Peyer's patch (tissue), 4 donors: ENCODE data around the gene KLHL30. TPM values are rescaled to one million over a fixed set of nuclear protein-coding genes. Genes with fewer than 3 reads are reported as not detected.

Experiments used
- DNase-seq, 3 donors: peaks; one replicate each; pipeline ENCODE4 v3.0.0-alpha.2; 2017 to 2019
- H3K27ac ChIP-seq, 4 donors: fragments of 200-600 bp; sonication (generic); one replicate each; pipeline ENCODE4 v1.5.1; 2016 to 2019
- H3K27me3 ChIP-seq, 2 donors: fragments of 200-600 bp; sonication (generic); one replicate each; pipeline ENCODE4 v1.5.1; 2019
- H3K36me3 ChIP-seq, 3 donors: fragments of 200-600 bp; sonication (generic); one replicate each; pipeline ENCODE4 v1.5.1; 2016 to 2019
- H3K4me1 ChIP-seq, 4 donors: fragments of 200-600 bp; sonication (generic); one replicate each; pipeline ENCODE4 v1.5.1; 2016 to 2019
- H3K4me3 ChIP-seq, 4 donors: fragments of 200-600 bp; sonication (generic); 1 replicate in 3 of 4; 2 replicates in 1 of 4; pipeline ENCODE4 v1.5.1; 2016 to 2019; ENCODE audit warnings: mild to moderate bottlenecking in 1 of 4
- H3K9me3 ChIP-seq, 4 donors: fragments of 200-600 bp; sonication (generic); one replicate each; pipeline ENCODE4 v1.5.1; 2016 to 2019; ENCODE audit warnings: mild to moderate bottlenecking in 1 of 4
- CTCF ChIP-seq, 6 experiments: fragments of 450-650 bp in 4 of 6; fragments of 200-600 bp in 2 of 6; sonication (generic) in 1 of 6; IDR thresholded peaks; one replicate each; pipeline ENCODE4 v1.5.1; 2017 to 2019; ENCODE audit warnings: antibody characterized with exemption in 6 of 6, mild to moderate bottlenecking in 3 of 6, moderate library complexity in 1 of 6
- POLR2A ChIP-seq, 2 donors: fragments of 450-650 bp; IDR thresholded peaks; one replicate each; pipeline ENCODE4 v1.5.1; 2017; ENCODE audit warnings: antibody characterized with exemption in 2 of 2, mild to moderate bottlenecking in 2 of 2, moderate library complexity in 2 of 2
- total RNA-seq, 4 donors: library from RNA; depleted of rRNA; stranded (reverse); fragments of >200 nt; gene quantifications; one replicate each; pipeline ENCODE4 v1.1.0, GENCODE V29; 2016

KLHL30 gene
- total RNA-seq, 4 donors from 2014 or later, result 0.27 to 0.28 TPM; not detected in 2

GRCh38 chr2:238146884-238147544 lies 8.5 kb downstream of the KLHL30 start:
- TF ChIP-seq CTCF (IDR thresholded peaks at IDR 0.05) (no peak), POLR2A (IDR thresholded peaks at IDR 0.05) (no peak)
- Histone ChIP-seq H3K9me3 (no peaks in the 10 kb centered on the region), H3K27ac (no peak overlapping the region), H3K27me3 (no peaks in the 10 kb centered on the region), H3K36me3 (no peaks in the 10 kb centered on the region), H3K4me1 (peaks cover 0 to 18% (median 2%) of the 10 kb centered on the region in 4 donors), H3K4me3 (no peak overlapping the region)
- DNase-seq, result no peak

DNA sequence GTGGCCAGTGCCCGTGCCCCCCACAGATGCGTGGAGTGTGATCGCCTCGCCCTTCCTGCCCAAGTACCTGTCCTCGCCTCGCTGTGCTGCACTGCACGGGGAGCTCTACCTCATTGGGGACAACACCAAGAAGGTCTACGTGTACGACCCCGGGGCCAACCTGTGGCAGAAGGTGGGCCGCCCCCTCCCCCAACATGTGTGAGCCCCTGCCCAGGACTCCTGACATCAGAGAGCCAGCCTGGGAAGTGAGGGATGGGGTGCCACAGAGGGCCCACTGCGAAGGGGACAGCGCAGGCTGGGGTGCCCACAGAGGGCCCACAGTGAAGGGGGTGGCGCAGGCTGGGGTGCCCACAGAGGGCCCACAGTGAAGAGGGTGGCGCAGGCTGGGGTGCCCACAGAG lies 10.5 kb downstream of the KLHL30 start:
- TF ChIP-seq POLR2A (IDR thresholded peaks at IDR 0.05) (no peak), CTCF (IDR thresholded peaks at IDR 0.05) (no peak)
- no peaks in the 10 kb centered on the region for H3K9me3 ChIP-seq
- no peak for DNase-seq
- H3K4me3 ChIP-seq, result no peak overlapping the region
- no peaks in the 10 kb centered on the region for H3K27me3 ChIP-seq
- no peaks in the 10 kb centered on the region for H3K36me3 ChIP-seq
- no peak overlapping the region for H3K27ac ChIP-seq
- H3K4me1 ChIP-seq, result no peaks in the 10 kb centered on the region

DNA sequence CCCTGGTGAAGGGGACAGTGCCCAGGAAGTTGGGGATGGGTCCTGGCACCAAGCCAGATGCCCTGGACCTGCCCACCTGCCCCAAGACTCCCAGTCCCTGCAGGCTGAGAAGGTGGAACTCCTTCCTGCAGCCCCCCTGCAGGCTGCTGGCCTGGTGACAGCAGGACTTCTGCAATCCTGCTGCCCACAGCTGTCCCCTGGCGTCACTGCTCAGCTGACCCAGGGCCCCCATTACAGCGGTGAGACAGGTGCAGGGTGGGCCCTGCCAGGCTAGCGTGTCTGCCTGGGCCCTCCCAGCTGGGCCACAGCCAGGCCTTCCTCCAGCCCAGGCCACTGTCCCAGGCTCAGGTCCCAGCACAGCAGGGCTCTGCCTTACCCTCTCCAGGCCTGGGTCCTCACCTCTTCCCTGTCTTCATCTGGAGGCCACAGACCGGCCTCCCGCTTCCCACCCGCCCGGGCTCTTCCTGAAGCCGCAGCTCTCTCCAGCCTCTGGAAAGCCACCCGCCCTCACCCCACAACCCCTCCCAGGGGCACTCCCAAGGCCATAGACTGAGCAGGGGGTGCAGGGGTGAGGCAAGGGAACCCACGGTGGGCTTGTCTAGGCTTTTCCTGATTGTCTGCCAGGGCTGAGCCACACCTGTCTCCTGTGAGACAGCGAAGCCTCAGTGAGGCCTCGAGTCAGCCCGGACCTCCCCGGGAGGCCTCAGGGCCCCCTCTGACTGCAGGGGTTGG lies 11.5 kb downstream of the KLHL30 start:
- Histone ChIP-seq H3K4me1 (no peaks in the 10 kb centered on the region), H3K9me3 (no peaks in the 10 kb centered on the region), H3K27ac (no peak overlapping the region), H3K27me3 (no peaks in the 10 kb centered on the region), H3K36me3 (no peaks in the 10 kb centered on the region), H3K4me3 (no peak overlapping the region)
- DNase-seq, result no peak
- TF ChIP-seq CTCF (IDR thresholded peaks at IDR 0.05), result no peak

- H3K36me3 ChIP-seq, result no peaks in the 10 kb centered on the region
- no peak for DNase-seq
- H3K27ac ChIP-seq, result no peak overlapping the region
- no peaks in the 10 kb centered on the region for H3K27me3 ChIP-seq
- no peaks in the 10 kb centered on the region for H3K4me1 ChIP-seq
- H3K4me3 ChIP-seq, result no peak overlapping the region
- no peak for TF ChIP-seq POLR2A (IDR thresholded peaks at IDR 0.05)
- no peak for TF ChIP-seq CTCF (IDR thresholded peaks at IDR 0.05)
- H3K9me3 ChIP-seq, result no peaks in the 10 kb centered on the region
Measured at GRCh38 chr2:238150686-238151085, 12.2 kb downstream of the KLHL30 start.

DNA sequence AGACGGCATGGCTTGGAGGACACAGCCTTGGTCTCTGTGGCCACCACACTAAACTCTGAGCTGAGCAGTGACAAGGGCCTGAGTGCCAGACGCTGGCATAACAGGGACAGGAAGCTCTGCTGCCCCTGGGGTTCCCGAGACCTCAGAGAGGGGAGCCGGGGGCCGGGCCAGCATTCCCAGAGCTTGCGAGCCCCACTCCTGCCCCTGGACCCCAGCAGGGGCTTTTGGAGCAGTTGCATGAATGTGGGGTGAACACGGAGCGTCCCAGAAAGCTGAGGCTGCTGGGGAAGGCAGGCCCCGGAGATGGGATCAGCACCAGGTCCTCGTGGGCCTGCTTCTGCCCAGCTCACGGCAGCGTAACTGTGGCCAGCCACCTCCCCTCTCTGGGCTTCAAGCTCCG lies 12.7 kb downstream of the KLHL30 start:
- Histone ChIP-seq H3K4me1 (no peaks in the 10 kb centered on the region), H3K4me3 (no peak overlapping the region), H3K36me3 (no peaks in the 10 kb centered on the region), H3K27ac (no peak overlapping the region), H3K27me3 (no peaks in the 10 kb centered on the region), H3K9me3 (no peaks in the 10 kb centered on the region)
- TF ChIP-seq CTCF (IDR thresholded peaks at IDR 0.05), result no peak
- TF ChIP-seq POLR2A (IDR thresholded peaks at IDR 0.05), result no peak
- DNase-seq, result no peak
